ENCODE results near the gene VTI1A.

GRCh38 chr10:112531421-112531820, 84.4 kb downstream of the VTI1A start:
- TF ChIP-seq POLR2AphosphoS5 (IDR thresholded peaks at IDR 0.05; ENCODE audit: borderline replicate concordance, low read depth, low read length) = no peak
- TF ChIP-seq EZH2 (IDR thresholded peaks at IDR 0.05) = no peak
- TF ChIP-seq FOXP2 (optimal IDR thresholded peaks at IDR 0.05; ENCODE audit: control extremely low read depth, extremely low read length, insufficient read depth) = no peak

Data from SK-N-MC (cell line).